ENCODE data around the gene ARHGAP23. TPM values are rescaled to one million over a fixed set of nuclear protein-coding genes. Genes with fewer than 3 reads are reported as not detected.
"Not testable (repeated sequence)": the region's sequence is repeated elsewhere in the genome, so short reads cannot be mapped to it uniquely, and the experiment has no call there.

Gene ARHGAP23
- total RNA-seq, 1 donor from 2014 or later = 63.4 TPM

DNA sequence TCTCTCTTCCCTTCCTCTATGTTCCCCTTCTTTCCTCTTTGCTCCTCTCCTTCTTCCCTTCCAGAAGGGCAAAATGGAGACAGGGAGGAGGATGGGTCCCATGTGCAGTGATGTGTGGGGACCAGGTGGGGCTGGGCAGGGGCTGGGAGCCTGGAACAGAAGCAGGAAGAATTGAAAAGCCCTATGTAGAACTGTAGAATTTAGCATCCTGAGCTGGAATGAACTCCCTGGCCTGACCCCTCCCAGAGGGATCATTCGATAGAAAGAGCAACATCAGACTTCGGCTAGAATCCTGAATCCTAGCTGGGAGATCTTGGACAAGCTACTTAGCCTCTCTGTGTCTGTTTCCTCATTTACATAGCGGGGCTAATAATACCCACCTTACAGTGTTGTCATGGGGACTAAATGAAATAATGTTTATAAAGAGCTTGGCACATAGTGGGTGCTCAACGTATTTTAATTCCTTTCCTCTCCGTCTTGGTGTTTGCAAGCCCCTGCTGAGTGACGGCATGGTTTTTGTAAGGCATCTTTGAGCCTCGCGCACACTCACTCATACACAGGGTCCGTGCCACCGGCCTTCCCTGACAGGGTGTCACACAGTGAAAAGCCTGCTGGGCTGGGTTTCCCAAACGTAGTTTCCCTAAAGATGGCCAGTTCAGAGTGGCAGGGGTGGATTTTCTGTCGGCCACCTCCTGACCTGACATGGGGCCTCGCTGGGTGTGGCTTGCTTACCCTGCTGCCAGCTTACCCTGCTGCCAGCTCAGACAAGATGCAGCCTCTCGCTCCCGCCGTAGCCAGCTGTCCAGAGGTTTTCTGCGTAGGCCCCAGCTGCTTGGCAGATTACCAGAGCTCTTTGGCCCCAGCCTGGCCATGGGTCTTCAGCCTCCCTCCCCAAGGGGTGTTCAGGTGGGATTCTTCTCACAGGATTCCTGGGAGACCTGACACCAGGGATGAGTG lies 6.1 kb upstream of the ARHGAP23 start:
- no peak for DNase-seq (ENCODE audit: low spot score)

DNA sequence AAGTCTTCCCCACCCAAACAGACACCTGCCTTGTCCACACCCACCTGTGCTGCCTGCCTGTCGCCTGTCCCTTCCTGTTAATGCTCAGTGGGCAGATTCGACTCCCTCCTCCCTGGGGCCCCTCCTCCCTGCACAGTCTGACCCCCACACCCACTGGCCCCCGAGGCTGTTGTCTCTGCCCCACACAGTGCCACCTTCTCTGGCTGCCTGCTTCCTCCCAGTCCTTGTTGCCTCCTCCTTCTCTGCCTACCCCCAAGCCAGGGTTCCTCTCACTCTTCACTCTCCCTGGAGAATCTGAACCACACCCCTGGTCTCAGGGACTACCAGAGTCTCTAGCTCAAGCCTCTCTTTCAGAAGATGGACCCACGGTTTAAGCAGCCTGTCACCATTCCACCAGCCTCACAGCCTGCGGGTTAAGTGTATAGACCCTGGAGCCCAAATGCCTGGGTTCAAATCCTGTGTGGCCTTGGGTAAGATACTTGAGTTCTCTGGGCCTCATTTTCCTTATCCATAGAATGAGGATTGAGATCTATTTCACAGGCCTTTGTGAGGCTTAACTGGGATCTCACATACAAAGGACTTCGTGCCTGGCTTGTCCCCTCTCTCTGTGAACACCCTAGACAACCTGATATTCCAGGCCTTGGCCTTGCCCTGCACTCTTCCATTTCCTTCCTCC lies 3.8 kb upstream of the ARHGAP23 start:
- DNase-seq (ENCODE audit: low spot score) = no peak

DNA sequence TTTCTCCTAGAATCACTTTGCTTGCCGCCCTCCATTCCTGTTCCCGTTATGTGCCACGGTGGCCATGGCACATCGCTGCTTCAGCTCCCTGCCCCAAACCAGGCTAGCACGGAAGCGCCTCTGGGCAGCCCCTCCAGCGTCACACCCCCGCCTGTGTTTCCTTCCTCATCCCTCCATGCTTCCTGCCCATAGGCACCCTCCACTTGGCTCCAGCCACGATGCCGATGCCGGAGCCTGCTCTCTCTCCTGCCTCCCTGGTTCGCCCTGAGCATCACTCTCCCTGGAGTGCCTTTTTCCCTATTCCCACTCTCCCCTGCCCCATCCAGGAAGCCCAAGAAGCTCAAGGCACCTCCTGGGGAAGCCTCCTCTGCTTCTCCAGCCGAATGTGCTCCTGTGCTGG lies 3.2 kb upstream of the ARHGAP23 start:
- no peak for DNase-seq (ENCODE audit: low spot score)

DNA sequence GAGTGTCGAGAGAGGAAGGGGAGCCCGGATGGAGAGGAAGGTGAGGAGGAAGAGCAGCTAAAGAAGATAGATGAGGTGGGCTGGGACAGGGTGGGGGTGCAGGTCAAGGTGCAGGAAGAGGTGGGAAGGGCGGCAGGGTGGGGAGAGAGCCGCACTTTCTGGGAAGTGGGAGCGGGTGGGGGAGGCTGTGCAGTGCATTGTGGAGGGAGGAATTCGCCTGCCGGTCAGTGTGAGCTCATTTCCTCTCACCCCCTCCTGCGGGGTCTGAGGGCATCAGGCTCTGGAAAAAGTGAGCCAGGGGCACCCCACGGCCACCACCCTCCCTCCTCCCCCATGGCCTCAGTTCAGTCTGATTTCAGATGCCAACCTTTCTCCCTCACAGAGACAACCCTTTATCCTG lies 2.5 kb upstream of the ARHGAP23 start:
- no peak for DNase-seq (ENCODE audit: low spot score)

DNA sequence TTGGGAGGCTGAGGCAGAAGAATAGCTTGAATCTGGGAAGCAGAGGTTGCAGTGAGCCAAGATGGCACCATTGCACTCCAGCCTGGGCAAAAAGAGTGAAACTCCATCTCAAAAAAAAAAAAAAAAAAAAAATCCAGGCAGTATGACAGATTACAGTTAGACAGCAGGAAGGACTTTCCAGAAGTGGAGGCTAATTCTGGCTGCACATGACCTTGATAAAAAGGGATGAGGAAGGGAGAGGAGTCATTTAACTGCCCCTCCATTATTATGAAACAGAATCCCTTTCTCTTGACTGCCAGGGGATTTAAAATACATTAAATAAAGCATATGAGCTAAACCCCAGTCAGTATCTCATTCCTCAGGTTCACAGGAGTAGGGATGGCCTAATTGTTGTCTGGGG lies 1.8 kb upstream of the ARHGAP23 start:
- DNase-seq (ENCODE audit: low spot score) = no peak

DNA sequence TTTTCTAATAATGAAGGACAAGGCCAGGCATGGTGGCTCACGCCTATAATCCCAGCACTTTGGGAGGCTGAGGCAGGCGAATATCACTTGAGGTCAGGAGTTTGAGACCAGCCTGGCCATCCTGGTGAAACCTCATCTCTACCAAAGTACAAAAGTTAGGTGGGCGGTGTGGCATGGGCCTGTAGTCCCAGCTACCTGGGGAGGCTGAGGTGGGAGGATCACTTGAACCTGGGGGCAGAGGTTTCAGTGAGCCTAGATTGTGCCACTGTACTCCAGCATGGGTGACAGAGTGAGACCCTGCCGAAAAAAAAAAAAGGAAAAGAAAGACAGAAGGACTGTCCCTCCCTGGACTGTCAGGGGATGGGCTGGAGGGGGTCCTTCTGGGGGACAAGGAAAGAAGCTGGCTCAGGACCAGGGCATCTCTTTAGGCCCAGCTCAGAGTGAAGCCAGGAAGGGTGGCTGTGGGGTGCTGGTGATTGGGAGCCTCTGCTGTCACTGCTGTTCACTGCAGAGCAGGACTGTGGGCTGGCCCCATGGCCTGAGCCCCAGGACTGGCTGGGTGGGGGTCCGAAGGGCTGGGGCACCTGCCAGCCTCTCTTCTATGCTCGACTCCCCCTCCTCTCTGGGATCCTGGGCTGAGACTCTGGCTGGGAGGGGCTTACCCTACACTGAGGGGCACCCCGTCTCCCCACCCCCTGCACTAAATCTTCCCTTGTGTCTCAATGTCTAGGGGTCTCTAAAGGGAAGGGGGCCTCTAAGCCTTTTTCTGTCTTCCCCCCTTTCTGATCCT lies 909 bp upstream of the ARHGAP23 start:
- DNase-seq (ENCODE audit: low spot score) = no peak

DNA sequence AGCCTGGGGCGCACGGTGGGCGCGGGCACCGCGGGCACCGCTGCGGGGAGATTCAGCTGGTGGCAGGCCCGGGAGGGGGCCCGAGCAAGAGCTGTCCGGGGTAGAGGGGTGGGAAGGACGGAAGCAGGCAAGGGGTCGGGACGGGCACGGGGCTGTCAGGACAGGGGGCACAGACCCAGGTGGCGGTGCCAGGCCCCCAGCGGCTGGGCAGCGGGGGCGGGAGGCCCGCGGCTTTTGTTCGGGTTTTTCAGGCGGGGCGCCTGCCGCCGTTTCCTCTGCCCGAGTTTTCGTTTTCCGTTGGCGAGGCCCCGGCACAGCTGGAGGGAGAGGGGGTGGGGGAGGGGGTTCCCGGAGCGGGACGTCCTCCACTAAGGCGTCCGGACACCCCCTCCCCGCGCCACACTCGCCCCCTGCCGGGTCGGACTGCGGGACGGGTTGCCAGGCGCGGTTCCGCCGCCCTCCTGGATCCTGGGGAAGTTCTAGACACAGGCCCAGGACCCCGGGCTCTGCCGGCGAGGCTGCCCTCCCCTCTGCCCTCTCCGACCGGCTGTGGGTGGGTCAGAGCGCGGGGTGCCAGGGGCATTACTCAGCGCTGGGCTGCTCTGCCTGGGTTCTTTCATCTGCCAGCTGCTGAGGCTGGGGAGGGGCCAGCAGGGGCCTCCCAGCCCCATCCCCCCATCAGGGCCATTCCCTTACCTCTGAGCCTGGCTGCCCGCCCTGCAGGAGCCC lies 543 bp downstream of the ARHGAP23 start:
- no peak for DNase-seq (ENCODE audit: low spot score)

DNA sequence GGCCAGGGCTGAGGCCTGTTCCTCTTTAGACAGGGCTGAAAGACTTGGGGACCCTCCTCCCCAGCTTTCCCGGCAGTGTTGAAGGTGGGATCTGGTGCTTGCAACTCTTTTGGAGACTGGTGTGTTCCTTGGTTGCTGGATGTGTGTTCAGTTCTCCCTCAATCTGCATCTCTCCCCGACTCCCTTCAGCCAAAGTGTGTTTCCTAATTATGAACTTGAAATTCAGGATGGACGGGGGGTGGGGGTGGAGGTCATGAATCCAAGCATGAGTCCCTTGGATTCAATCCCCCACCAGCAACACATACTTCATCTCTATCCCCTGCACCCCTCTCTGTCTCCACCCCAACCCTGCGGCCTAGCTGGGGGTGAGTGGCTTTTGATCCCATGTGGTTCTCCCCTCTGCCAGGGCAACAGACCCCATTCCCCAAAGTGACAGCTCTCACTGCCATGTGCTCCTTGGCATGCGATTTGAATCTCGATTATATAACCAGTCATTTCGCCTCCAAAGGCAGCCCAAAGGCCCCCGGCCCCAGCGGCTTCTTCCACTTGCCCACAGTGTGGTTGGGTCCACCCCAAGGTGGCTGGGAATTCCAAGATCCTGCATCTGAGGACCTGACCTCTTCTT lies 1.3 kb downstream of the ARHGAP23 start:
- no peak for DNase-seq (ENCODE audit: low spot score)

DNA sequence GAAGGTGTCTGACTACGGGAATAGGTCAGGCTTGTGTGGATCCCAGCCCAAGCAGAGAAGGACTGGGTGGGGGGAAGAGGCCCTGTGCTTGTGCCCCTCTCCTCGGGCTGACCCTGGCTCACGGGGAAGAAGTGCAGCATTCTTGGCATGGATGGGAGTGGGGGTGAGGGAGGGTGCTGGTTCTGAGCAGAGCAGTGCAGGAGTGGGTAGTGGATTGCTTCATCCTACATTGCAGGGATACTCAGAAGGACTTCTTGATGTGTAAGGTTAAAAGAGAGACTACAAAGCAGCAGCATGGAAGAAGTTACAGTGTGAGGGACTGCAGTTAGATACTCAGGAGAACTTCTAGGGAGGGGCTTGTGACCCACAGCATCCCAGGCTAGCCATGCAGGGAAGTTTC lies 2.1 kb downstream of the ARHGAP23 start:
- no peak for DNase-seq (ENCODE audit: low spot score)

DNA sequence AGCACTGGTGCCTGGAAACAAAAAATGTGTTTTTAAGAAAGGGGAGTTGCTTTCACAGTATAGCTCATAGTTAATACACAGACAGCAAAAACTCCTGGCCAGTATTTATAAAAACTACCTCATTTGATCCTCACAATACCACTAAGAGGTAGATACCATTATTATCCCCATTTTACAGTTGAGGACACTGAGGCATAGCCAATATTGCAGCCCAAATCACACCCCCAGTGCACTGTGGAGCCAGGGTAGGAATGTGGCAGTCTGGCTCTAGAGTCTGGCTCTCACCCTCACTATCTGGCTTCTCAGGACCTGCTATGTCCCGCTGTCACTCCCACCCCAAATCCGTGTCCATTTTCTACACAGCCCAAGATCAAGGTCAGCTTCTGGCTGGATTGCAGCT lies 2.6 kb downstream of the ARHGAP23 start:
- no peak for DNase-seq (ENCODE audit: low spot score)

DNA sequence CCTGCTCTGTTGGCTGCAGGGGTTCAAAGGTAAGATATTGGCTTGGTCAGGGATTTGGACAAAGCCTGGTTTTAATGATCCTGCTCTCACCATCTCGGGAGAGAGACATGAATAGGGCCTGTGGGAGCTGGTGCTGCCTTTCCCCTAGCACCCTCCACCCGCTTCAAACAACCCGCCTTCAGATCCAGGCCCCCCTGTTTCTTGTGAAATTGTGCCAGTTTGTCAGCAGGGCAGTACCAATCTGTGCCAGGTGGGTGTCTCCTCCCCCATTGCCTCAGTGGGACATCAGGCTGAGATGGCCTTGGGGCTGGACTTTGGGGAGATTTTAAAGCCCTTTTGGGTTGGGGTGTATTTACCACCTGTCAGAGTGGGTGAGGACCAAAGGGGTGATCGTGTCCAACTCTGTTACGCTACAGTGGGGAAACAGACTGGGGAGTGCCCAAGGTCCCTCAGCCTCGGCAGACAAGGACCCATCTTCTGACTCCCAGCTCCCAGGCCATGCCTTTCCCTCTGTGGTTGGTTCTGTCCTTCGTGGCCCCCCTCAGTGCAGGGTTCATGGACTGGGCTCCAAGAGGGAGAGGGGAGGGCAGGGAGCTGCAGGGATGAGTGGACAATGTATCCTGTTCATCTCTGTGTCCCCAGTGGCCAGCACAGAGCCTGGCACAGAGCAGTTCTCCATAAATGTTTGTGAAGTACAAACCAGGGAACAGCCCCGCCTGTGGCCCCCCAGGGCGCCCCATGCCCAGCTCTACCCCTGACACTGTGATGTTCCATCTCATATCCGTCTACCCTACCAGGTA lies 3.3 kb downstream of the ARHGAP23 start:
- DNase-seq (ENCODE audit: low spot score) = no peak

DNA sequence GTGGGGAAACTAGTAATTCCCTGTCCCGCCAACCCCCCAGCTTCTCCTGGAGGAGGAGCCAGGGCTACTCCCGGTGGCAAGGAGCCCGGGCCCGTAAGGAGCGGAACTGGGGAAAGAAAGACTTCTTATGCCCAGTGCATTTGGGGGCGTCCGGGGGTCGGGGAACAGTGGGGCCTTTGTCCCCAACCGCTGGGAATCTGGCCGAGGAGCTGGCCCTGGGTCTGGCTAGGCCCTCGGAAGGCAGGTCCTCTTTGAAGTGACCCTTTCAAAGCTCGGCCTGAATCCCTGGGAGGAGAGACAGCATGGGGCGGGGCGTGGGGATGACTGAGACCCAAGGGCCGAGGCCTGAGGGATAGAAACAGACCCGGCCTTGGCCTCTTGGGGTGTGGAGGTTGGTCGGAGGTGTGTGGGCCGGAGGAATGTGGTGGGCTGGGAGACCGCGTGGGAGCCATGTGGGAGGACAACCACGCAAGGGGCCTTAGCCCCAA lies 6.0 kb downstream of the ARHGAP23 start:
- DNase-seq (ENCODE audit: low spot score) = no peak

DNA sequence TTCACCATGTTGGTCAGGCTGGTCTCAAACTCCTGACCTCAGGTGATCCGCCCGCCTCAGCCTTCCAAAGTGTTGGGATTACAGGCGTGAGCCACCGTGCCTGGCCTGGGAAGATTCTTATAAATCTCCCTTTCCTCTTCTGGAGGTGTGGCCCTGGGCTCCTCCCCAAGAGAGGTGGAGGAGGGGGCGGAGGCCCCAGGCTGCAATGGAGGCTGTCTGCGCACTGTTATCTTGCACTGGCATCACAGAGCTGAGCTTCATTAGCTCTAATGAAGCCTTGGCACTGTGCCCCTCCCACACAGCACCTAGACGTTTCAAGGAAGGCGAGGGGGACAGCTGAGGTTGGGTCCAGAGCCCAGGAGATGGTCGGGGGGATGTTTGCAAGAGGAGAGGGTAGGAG lies 7.5 kb downstream of the ARHGAP23 start:
- DNase-seq (ENCODE audit: low spot score) = no peak

DNA sequence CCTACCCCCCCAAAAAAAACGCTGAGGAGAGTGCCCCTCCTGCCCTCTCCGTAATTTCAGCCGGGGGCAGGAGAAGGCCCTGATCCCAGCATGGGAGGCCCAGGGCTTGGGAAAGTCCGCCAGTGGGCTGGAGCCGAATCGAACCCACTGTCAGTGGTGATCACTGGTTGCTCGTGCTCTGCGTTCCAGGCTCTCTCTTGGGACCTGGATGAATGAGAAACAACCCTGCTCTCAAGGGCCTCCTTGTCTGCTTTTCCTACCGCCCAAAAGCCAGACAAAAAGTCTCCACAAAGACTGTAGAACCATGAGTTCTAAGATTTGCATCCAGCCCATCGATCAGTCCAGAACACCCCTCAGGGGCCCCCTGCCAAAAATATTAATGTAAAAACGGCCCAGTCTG lies 8.1 kb downstream of the ARHGAP23 start:
- no peak for DNase-seq (ENCODE audit: low spot score)

DNA sequence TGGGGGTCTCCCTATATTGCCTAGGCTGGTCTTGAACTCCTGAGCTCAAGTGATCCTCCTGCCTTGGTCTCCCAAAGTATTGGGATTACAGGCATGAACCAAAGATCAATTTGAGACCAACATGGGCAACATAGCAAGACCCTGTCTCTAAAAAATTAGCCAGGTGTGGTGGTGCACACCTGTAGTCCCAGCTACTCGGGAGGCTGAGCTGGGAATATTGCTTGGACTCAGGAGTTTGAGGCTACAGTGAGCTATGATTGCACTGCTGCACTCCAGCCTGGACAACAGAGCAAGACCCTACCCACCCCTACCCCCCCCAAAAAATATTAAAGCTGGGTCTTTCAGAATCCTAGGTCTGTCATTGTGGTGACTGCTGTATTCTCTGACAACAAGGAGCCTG lies 9.0 kb downstream of the ARHGAP23 start:
- not testable (repeated sequence) for DNase-seq (ENCODE audit: low spot score)

DNA sequence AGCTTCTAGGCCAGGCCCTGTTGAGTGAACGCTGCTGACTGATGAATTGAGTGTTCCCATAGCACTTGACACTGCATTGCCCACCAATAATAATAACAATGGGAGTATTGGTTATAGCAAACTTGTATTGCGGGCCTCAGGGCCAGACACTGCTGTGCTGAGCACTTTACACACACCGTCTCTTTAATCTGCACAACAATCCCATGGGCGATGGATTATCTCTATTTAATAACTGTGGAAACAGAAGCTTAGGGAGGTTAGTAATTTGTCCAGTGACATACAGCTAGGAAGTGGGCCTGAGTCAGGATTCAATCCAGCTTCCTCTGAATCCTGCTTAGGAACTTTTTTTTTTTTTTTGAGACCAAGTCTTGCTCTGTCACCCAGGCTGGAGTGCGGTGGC lies 11.2 kb downstream of the ARHGAP23 start:
- DNase-seq (ENCODE audit: low spot score) = no peak

DNA sequence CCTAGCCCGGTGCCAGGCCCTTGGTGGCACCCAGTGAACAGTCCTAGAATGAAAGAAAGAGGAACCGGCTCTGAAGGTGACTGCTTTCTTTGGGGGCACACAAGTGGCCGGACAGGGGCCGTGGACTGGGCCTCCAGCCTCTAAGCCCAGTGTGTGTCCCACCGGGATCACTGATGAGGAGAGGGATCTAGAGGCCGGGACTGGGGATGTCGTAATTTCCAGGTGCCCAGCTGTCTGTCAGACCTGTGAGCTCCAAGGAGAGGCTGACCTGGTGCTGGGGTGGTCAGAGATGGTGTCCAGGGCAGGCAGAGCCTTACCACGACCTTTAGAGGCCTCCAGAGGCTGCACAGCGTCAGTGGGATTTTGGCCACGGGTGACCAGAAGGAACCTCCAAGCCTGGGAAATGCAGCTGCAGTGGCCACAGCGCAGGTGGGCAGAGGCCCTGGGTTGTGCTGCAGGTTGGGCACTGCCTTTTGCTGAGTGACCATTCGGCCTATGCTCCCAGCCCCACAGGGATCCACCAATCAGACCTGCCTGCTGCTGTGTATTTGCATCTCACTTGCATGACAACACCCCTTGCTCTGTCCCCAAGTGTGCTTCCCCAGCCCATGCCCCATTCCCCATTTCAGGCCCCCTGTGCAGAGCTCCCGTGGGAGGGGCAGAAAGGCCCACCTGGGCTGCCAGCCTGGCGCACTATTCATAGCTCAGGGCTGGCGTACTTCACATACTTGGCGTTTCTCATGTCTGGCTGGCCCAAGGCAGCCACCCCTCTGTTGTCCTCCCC lies 12.5 kb downstream of the ARHGAP23 start:
- no peak for DNase-seq (ENCODE audit: low spot score)

DNA sequence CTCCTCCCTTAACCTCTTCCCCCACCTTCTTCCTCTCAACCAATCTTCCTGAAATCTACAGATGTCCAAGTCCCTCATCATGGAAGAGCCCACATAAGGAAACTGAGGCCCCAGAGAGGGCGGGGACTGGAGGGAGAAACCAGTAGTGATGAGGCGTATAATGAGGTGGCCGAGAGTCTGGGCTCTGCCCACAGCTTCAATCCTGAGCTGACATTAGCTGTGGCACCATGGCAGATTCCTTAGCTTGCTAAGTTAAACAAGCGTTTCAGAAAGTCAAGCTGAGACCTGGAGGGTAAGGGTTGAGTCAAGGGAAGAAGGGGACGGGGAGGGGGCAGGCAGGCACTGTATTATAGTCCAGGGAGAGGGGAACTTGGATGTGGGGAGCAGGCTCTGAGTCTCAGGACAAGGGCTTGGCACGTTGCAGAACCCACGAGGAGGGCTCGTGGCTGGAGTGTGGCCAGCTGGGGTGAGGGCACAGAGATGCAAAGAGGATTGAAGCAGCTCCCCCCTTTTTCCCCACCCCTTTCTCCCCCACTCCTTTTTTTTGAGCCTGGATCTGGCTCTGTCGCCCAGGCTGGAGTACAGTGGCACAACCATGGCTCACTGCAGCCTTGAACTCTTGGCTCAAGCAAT lies 13.3 kb downstream of the ARHGAP23 start:
- DNase-seq (ENCODE audit: low spot score) = no peak
